B cell (primary cell): ENCODE measurements around the gene CAMK2D. TPM values are rescaled to one million over a fixed set of nuclear protein-coding genes. Genes with fewer than 3 reads are reported as not detected.

ENCODE experiments used
- ATAC-seq: fragments of 200-7000 bp; cut with Tn5 transposase; one replicate; pipeline ENCODE4 v1.10.0; 2021; ENCODE audit warnings: low read depth, mild to moderate bottlenecking, moderate number of reproducible peaks, moderate library complexity
- CTCF ChIA-PET: fragments of 350-600 bp; sonication (Branson Sonifier 250); formaldehyde crosslinking; loops from one replicate; lab custom pipeline; 2021; ENCODE audit warnings: antibody characterized with exemption, inconsistent platforms; lab: Charles Lee
- POLR2A ChIA-PET: fragments of 350-600 bp; sonication (Branson Sonifier 250); formaldehyde crosslinking; loops from one replicate; lab custom pipeline; 2021; ENCODE audit warnings: antibody characterized with exemption; lab: Charles Lee
- DNase-seq: peaks from one replicate; pipeline ENCODE4 v3.0.0; 2013
- H2AFZ ChIP-seq: 2 replicates; pipeline ENCODE4 v1.6.1; 2012; ENCODE audit warnings: mild to moderate bottlenecking, low read depth, low read length; ENCODE audit not compliant: insufficient read depth, poor library complexity, severe bottlenecking
- H3K27ac ChIP-seq, 2 donors: 1 replicate in 1 of 2; 2 replicates in 1 of 2; pipeline ENCODE4 v1.5.1; 2012 to 2013; ENCODE audit warnings: low read length in 2 of 2, mild to moderate bottlenecking in 2 of 2, moderate library complexity in 1 of 2
- H3K27me3 ChIP-seq, 4 experiments: fragments of 200-600 bp in 1 of 4; sonication (generic) in 1 of 4; replicated peaks in 1 of 4; 1 replicate in 2 of 4; 2 replicates in 2 of 4; pipeline versions ENCODE4 v1.6.1 to v1.7.0; 2013 to 2016; ENCODE audit warnings: low read length in 3 of 4, mild to moderate bottlenecking in 2 of 4, mixed read lengths in 1 of 4, moderate library complexity in 1 of 4; ENCODE audit not compliant: insufficient read depth in 4 of 4, control insufficient read depth in 3 of 4; ENCODE audit errors: control extremely low read depth in 1 of 4
- H3K36me3 ChIP-seq, 2 experiments: replicated peaks in 1 of 2; 1 replicate in 1 of 2; 2 replicates in 1 of 2; pipeline versions ENCODE4 v1.6.1 to v1.7.1; 2013; ENCODE audit warnings: low read length in 1 of 2; ENCODE audit not compliant: insufficient read depth in 2 of 2, control insufficient read depth in 1 of 2; ENCODE audit errors: control extremely low read depth in 1 of 2, extremely low read depth in 1 of 2
- H3K4me1 ChIP-seq, 2 donors: fragments of 200-600 bp in 1 of 2; sonication (generic) in 1 of 2; 1 replicate in 1 of 2; 2 replicates in 1 of 2; pipeline versions ENCODE4 v1.5.1 to v1.6.1; 2013 to 2017; ENCODE audit warnings: low read length in 2 of 2; ENCODE audit not compliant: control insufficient read depth in 2 of 2, insufficient read depth in 2 of 2
- H3K4me2 ChIP-seq: replicated peaks from 2 replicates; pipeline ENCODE3; 2012; ENCODE audit warnings: mild to moderate bottlenecking, low read depth, low read length; ENCODE audit not compliant: poor library complexity, severe bottlenecking
- H3K4me3 ChIP-seq, 5 experiments: fragments of 200-600 bp in 1 of 5; sonication (generic) in 1 of 5; 1 replicate in 3 of 5; 2 replicates in 2 of 5; pipeline versions ENCODE4 v1.5.1 to v1.7.0; 2011 to 2016; ENCODE audit warnings: low read length in 4 of 5, mild to moderate bottlenecking in 4 of 5, low read depth in 2 of 5, control low read depth in 1 of 5, moderate library complexity in 1 of 5; ENCODE audit not compliant: insufficient read depth in 1 of 5; ENCODE audit errors: control extremely low read depth in 1 of 5, extremely low read depth in 1 of 5
- H3K79me2 ChIP-seq: fragments of 200-600 bp; sonication (generic); one replicate; pipeline ENCODE4 v1.6.0; 2016; ENCODE audit warnings: low read length; ENCODE audit not compliant: control insufficient read depth, insufficient read depth
- H3K9ac ChIP-seq: fragments of 200-600 bp; sonication (generic); 2 replicates; pipeline ENCODE4 v1.6.1; 2017; ENCODE audit warnings: mild to moderate bottlenecking, low read length, moderate library complexity
- H3K9me3 ChIP-seq, 3 donors: one replicate each; pipeline versions ENCODE4 v1.6.1 to v1.7.1; 2013; ENCODE audit warnings: low read length in 2 of 3; ENCODE audit not compliant: control insufficient read depth in 2 of 3, insufficient read depth in 1 of 3; ENCODE audit errors: control extremely low read depth in 1 of 3
- H4K20me1 ChIP-seq: 2 replicates; pipeline ENCODE4 v1.6.0; 2012; ENCODE audit warnings: mild to moderate bottlenecking, low read length; ENCODE audit not compliant: insufficient read depth, control insufficient read depth, poor library complexity, severe bottlenecking
- H3K27ac Mint-ChIP-seq: one replicate; pipeline ENCODE4 v1.8.0; 2021; ENCODE audit warnings: mixed read lengths
- H3K27me3 Mint-ChIP-seq: one replicate; pipeline ENCODE4 v1.8.0; 2021; ENCODE audit warnings: mixed read lengths
- H3K4me1 Mint-ChIP-seq: one replicate; pipeline ENCODE4 v1.8.0; 2021; ENCODE audit warnings: mixed read lengths
- H3K4me3 Mint-ChIP-seq: one replicate; pipeline ENCODE4 v1.8.0; 2021; ENCODE audit warnings: mixed read lengths
- H3K9me3 Mint-ChIP-seq: one replicate; pipeline ENCODE4 v1.8.0; 2022; ENCODE audit warnings: mixed read lengths; ENCODE audit not compliant: insufficient read depth
- CTCF ChIP-seq: fragments of 200-600 bp; IDR thresholded peaks from one replicate; pipeline ENCODE4 v1.8.0; 2022; ENCODE audit warnings: antibody characterized with exemption, mild to moderate bottlenecking
- EZH2 ChIP-seq: IDR thresholded peaks from 2 replicates; pipeline ENCODE4 v1.6.1; 2012; ENCODE audit warnings: borderline replicate concordance, low read depth, mild to moderate bottlenecking, moderate library complexity, low read length; ENCODE audit not compliant: insufficient read depth, poor library complexity, severe bottlenecking
- WGBS: methylation state at CpG from one replicate; pipeline ENCODE4 v1.1.5; 2013; ENCODE audit warnings: missing lambda C conversion rate; ENCODE audit not compliant: insufficient coverage; 5-methylcytosine and 5-hydroxymethylcytosine counted together
- intact Hi-C: fragments of 100-400 bp; cut with micrococcal nuclease; formaldehyde crosslinking; loops from one replicate; pipeline ENCODE4 v1.10.0; 2022
- polyA plus RNA-seq: library from polyadenylated mRNA; depleted of rRNA; stranded (reverse); fragments of >200 nt; gene quantifications from 2 replicates; pipeline ENCODE4 v1.2.3, GENCODE V29; 2012
- total RNA-seq, 2 donors: library from RNA; stranded (reverse); fragments of 120-200 nt in 1 of 2; gene quantifications; 1 replicate in 1 of 2; 2 replicates in 1 of 2; pipeline versions ENCODE4 v1.2.3 to v1.2.4, GENCODE V29; 2013 to 2022

Gene CAMK2D
- total and polyA plus RNA-seq, 2 donors (not counting 1 experiment from before 2014, with no cell fraction given), result 26.3 to 57.0 TPM

- H3K27me3 Mint-ChIP-seq, result no peaks in the 10 kb centered on the region
- H3K27ac ChIP-seq, result peak overlapping the region; percentile 98 to 99
- ChIA-PET CTCF (interaction anchor here (0.7 to 1.8 kb wide), 4 partner anchors 10 to 368 kb away, joined by 3 to 8 read pairs (median 4); no protein-coding TSS in a partner anchor), POLR2A (no interaction called here)
- ATAC-seq, result no peak
- no peak for TF ChIP-seq EZH2
- no peak for TF ChIP-seq CTCF
- no peak for DNase-seq
- H4K20me1 ChIP-seq, result no peaks in the 10 kb centered on the region
- peak overlapping the region; percentile 70 for H2AFZ ChIP-seq
- H3K4me3 ChIP-seq, result peak overlapping the region; percentile 61 to 96 (median 91)
- H3K9me3 ChIP-seq, result no peaks in the 10 kb centered on the region
- peak overlapping the region; percentile 82 for H3K9ac ChIP-seq
- H3K4me1 Mint-ChIP-seq, result peaks cover 28% of the 10 kb centered on the region
- H3K4me2 ChIP-seq, result peak overlapping the region; percentile 72
- 12% methylated on average over 3 of the region's 6 CpGs for WGBS
- H3K79me2 ChIP-seq, result peaks cover 29% of the 10 kb centered on the region
- H3K4me1 ChIP-seq, result peaks cover 14 to 19% of the 10 kb centered on the region in 2 donors
- H3K27me3 ChIP-seq, result no peaks in the 10 kb centered on the region
- H3K27ac Mint-ChIP-seq, result peak overlapping the region; percentile 98
- peak overlapping the region; percentile 94 for H3K4me3 Mint-ChIP-seq
- intact Hi-C loops, result loop anchor here (2.0 to 5.0 kb wide), 4 partner anchors 18 to 834 kb away; partner anchors contain the start of gene UGT8
- no peaks in the 10 kb centered on the region for H3K36me3 ChIP-seq
- no peaks in the 10 kb centered on the region for H3K9me3 Mint-ChIP-seq
These were observed 1.4 kb upstream of the CAMK2D start for GRCh38 chr4:113763029-113763285.

GRCh38 chr4:113762186-113763028 lies 869 bp upstream of the CAMK2D start:
- Histone ChIP-seq H3K9ac (peak overlapping the region; percentile 82), H3K36me3 (peaks cover 0 to 2% of the 10 kb centered on the region in 2 experiments), H4K20me1 (peaks cover 2% of the 10 kb centered on the region), H3K4me3 (peak overlapping the region; percentile 61 to 96 (median 91)), H3K27me3 (no peaks in the 10 kb centered on the region), H2AFZ (peak overlapping the region; percentile 74), H3K4me2 (peak overlapping the region; percentile 72), H3K4me1 (peaks cover 16 to 22% of the 10 kb centered on the region in 2 donors), H3K27ac (peak overlapping the region; percentile 98 to 99), H3K79me2 (peaks cover 35% of the 10 kb centered on the region), H3K9me3 (no peaks in the 10 kb centered on the region)
- ATAC-seq, result peak; percentile 67
- Mint-ChIP-seq H3K9me3 (no peaks in the 10 kb centered on the region), H3K4me1 (peaks cover 33% of the 10 kb centered on the region), H3K27ac (peak overlapping the region; percentile 98), H3K27me3 (no peaks in the 10 kb centered on the region), H3K4me3 (peak overlapping the region; percentile 94)
- TF ChIP-seq CTCF (no peak), EZH2 (no peak)
- CTCF ChIA-PET, result interaction anchor here (1.0 to 1.8 kb wide), 4 partner anchors 10 to 368 kb away, joined by 3 to 8 read pairs (median 4); no protein-coding TSS in a partner anchor
- under 1% methylated on average over 34 of the region's 38 CpGs for WGBS
- peak; percentile 100 for DNase-seq
- intact Hi-C loops, result loop anchor here (1.0 to 5.0 kb wide), 8 partner anchors 18 to 835 kb away; partner anchors contain the start of gene UGT8
- POLR2A ChIA-PET, result interaction anchor here (0.6 to 2.1 kb wide), 3 partner anchors 190 to 215 kb away, joined by 3 to 11 read pairs (median 6); no protein-coding TSS in a partner anchor
